OCI-LY1 (cell line): ENCODE results near the gene PTPRE.

Source experiments
- EZH2 ChIP-seq: fragments of 200-600 bp; sonication (generic), shearing (Covaris generic); IDR thresholded peaks from 2 replicates; pipeline ENCODE4 v1.8.0; 2017; ENCODE audit warnings: borderline replicate concordance, mixed run types, mild to moderate bottlenecking, antibody characterized with exemption, low read length, moderate library complexity, mixed read lengths
- TF ChIP-seq, protein P1 (sequence below): fragments of 200-600 bp; sonication (generic), shearing (Covaris generic); IDR thresholded peaks from 2 replicates; pipeline ENCODE4 v1.5.1; 2017; ENCODE audit warnings: mild to moderate bottlenecking, antibody characterized with exemption, low read length, moderate library complexity, mixed read lengths

DNA sequence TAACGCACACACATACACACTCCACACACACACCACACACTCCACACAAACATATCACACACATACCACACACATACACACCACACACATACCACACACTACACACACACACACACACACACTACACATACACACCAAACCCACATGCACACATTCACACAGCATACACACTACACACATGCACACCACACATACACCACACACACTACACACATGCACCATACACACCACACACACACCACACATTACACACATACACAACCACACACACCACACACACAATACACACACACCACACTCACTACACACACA, 153.0 kb downstream of the PTPRE start:
- TF ChIP-seq, protein P1, sequence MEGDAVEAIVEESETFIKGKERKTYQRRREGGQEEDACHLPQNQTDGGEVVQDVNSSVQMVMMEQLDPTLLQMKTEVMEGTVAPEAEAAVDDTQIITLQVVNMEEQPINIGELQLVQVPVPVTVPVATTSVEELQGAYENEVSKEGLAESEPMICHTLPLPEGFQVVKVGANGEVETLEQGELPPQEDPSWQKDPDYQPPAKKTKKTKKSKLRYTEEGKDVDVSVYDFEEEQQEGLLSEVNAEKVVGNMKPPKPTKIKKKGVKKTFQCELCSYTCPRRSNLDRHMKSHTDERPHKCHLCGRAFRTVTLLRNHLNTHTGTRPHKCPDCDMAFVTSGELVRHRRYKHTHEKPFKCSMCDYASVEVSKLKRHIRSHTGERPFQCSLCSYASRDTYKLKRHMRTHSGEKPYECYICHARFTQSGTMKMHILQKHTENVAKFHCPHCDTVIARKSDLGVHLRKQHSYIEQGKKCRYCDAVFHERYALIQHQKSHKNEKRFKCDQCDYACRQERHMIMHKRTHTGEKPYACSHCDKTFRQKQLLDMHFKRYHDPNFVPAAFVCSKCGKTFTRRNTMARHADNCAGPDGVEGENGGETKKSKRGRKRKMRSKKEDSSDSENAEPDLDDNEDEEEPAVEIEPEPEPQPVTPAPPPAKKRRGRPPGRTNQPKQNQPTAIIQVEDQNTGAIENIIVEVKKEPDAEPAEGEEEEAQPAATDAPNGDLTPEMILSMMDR = no peak
- no peak for TF ChIP-seq EZH2
